ENCODE data around the gene LHX2.

The LHX2 gene

GRCh38 chr9:123998970-123999621 is 12.5 kb upstream of the LHX2 start:
- peaks cover 80% of the 10 kb centered on the region in 2 donors for H3K27me3 ChIP-seq (ENCODE audit: control insufficient read depth in 2 of 2, insufficient read depth in 2 of 2, low read length in 2 of 2)
- peak overlapping the region in 1 of 2 donors; percentile 37 for H3K4me3 ChIP-seq (ENCODE audit: low read length in 2 of 2)
- H3K27ac ChIP-seq (ENCODE audit: low read depth in 2 of 2, low read length in 2 of 2): no peak overlapping the region
- H3K9ac ChIP-seq (ENCODE audit: low read depth in 1 of 2, low read length in 2 of 2): no peak overlapping the region
- no peaks in the 10 kb centered on the region for H3K9me3 ChIP-seq (ENCODE audit: control insufficient read depth in 2 of 2, low read length in 2 of 2)
- no peaks in the 10 kb centered on the region for H3K36me3 ChIP-seq (ENCODE audit: control insufficient read depth in 2 of 2, insufficient read depth in 2 of 2, low read length in 2 of 2)
- peaks cover 0 to 5% of the 10 kb centered on the region in 2 donors for H3K4me1 ChIP-seq (ENCODE audit: control insufficient read depth in 2 of 2, insufficient read depth in 2 of 2, low read length in 2 of 2)

- H3K27ac ChIP-seq (ENCODE audit: low read depth in 2 of 2, low read length in 2 of 2): no peak overlapping the region
- H3K4me1 ChIP-seq (ENCODE audit: control insufficient read depth in 2 of 2, insufficient read depth in 2 of 2, low read length in 2 of 2): peaks cover 0 to 5% of the 10 kb centered on the region in 2 donors
- H3K27me3 ChIP-seq (ENCODE audit: control insufficient read depth in 2 of 2, insufficient read depth in 2 of 2, low read length in 2 of 2): peaks cover 80 to 82% of the 10 kb centered on the region in 2 donors
- H3K9ac ChIP-seq (ENCODE audit: low read depth in 1 of 2, low read length in 2 of 2): no peak overlapping the region
- H3K36me3 ChIP-seq (ENCODE audit: control insufficient read depth in 2 of 2, insufficient read depth in 2 of 2, low read length in 2 of 2): no peaks in the 10 kb centered on the region
- no peaks in the 10 kb centered on the region for H3K9me3 ChIP-seq (ENCODE audit: control insufficient read depth in 2 of 2, low read length in 2 of 2)
- no peak overlapping the region for H3K4me3 ChIP-seq (ENCODE audit: low read length in 2 of 2)
Measured at GRCh38 chr9:123999661-124000060, 11.9 kb upstream of the LHX2 start.

GRCh38 chr9:124000161-124000783 is 11.3 kb upstream of the LHX2 start:
- Histone ChIP-seq H3K36me3 (ENCODE audit: control insufficient read depth in 2 of 2, insufficient read depth in 2 of 2, low read length in 2 of 2) (no peaks in the 10 kb centered on the region), H3K4me1 (ENCODE audit: control insufficient read depth in 2 of 2, insufficient read depth in 2 of 2, low read length in 2 of 2) (peaks cover 0 to 5% of the 10 kb centered on the region in 2 donors), H3K27ac (ENCODE audit: low read depth in 2 of 2, low read length in 2 of 2) (no peak overlapping the region), H3K9me3 (ENCODE audit: control insufficient read depth in 2 of 2, low read length in 2 of 2) (no peaks in the 10 kb centered on the region), H3K4me3 (ENCODE audit: low read length in 2 of 2) (no peak overlapping the region), H3K27me3 (ENCODE audit: control insufficient read depth in 2 of 2, insufficient read depth in 2 of 2, low read length in 2 of 2) (peaks cover 85 to 87% of the 10 kb centered on the region in 2 donors), H3K9ac (ENCODE audit: low read depth in 1 of 2, low read length in 2 of 2) (no peak overlapping the region)

GRCh38 chr9:124000784-124001457 is 10.6 kb upstream of the LHX2 start:
- Histone ChIP-seq H3K27me3 (ENCODE audit: control insufficient read depth in 2 of 2, insufficient read depth in 2 of 2, low read length in 2 of 2) (peaks cover 85 to 87% of the 10 kb centered on the region in 2 donors), H3K9ac (ENCODE audit: low read depth in 1 of 2, low read length in 2 of 2) (no peak overlapping the region), H3K4me3 (ENCODE audit: low read length in 2 of 2) (no peak overlapping the region), H3K27ac (ENCODE audit: low read depth in 2 of 2, low read length in 2 of 2) (no peak overlapping the region), H3K9me3 (ENCODE audit: control insufficient read depth in 2 of 2, low read length in 2 of 2) (no peaks in the 10 kb centered on the region), H3K4me1 (ENCODE audit: control insufficient read depth in 2 of 2, insufficient read depth in 2 of 2, low read length in 2 of 2) (peaks cover 0 to 5% of the 10 kb centered on the region in 2 donors), H3K36me3 (ENCODE audit: control insufficient read depth in 2 of 2, insufficient read depth in 2 of 2, low read length in 2 of 2) (no peaks in the 10 kb centered on the region)

GRCh38 chr9:124001458-124001799 is 10.1 kb upstream of the LHX2 start:
- Histone ChIP-seq H3K36me3 (ENCODE audit: control insufficient read depth in 2 of 2, insufficient read depth in 2 of 2, low read length in 2 of 2) (no peaks in the 10 kb centered on the region), H3K9me3 (ENCODE audit: control insufficient read depth in 2 of 2, low read length in 2 of 2) (no peaks in the 10 kb centered on the region), H3K4me1 (ENCODE audit: control insufficient read depth in 2 of 2, insufficient read depth in 2 of 2, low read length in 2 of 2) (peaks cover 0 to 5% of the 10 kb centered on the region in 2 donors), H3K27ac (ENCODE audit: low read depth in 2 of 2, low read length in 2 of 2) (no peak overlapping the region), H3K9ac (ENCODE audit: low read depth in 1 of 2, low read length in 2 of 2) (no peak overlapping the region), H3K27me3 (ENCODE audit: control insufficient read depth in 2 of 2, insufficient read depth in 2 of 2, low read length in 2 of 2) (peaks cover 86 to 88% of the 10 kb centered on the region in 2 donors), H3K4me3 (ENCODE audit: low read length in 2 of 2) (no peak overlapping the region)

- Histone ChIP-seq H3K9ac (ENCODE audit: low read depth in 1 of 2, low read length in 2 of 2) (no peak overlapping the region), H3K4me1 (ENCODE audit: control insufficient read depth in 2 of 2, insufficient read depth in 2 of 2, low read length in 2 of 2) (peaks cover 0 to 5% of the 10 kb centered on the region in 2 donors), H3K4me3 (ENCODE audit: low read length in 2 of 2) (no peak overlapping the region), H3K9me3 (ENCODE audit: control insufficient read depth in 2 of 2, low read length in 2 of 2) (no peaks in the 10 kb centered on the region), H3K36me3 (ENCODE audit: control insufficient read depth in 2 of 2, insufficient read depth in 2 of 2, low read length in 2 of 2) (no peaks in the 10 kb centered on the region), H3K27ac (ENCODE audit: low read depth in 2 of 2, low read length in 2 of 2) (no peak overlapping the region), H3K27me3 (ENCODE audit: control insufficient read depth in 2 of 2, insufficient read depth in 2 of 2, low read length in 2 of 2) (peaks cover 86 to 88% of the 10 kb centered on the region in 2 donors)
Measured at GRCh38 chr9:124001866-124002525, 9.6 kb upstream of the LHX2 start.

GRCh38 chr9:124003636-124004349 is 7.8 kb upstream of the LHX2 start:
- H3K27ac ChIP-seq (ENCODE audit: low read depth in 2 of 2, low read length in 2 of 2): no peak overlapping the region
- no peak overlapping the region for H3K9ac ChIP-seq (ENCODE audit: low read depth in 1 of 2, low read length in 2 of 2)
- no peaks in the 10 kb centered on the region for H3K9me3 ChIP-seq (ENCODE audit: control insufficient read depth in 2 of 2, low read length in 2 of 2)
- peaks cover 85 to 87% of the 10 kb centered on the region in 2 donors for H3K27me3 ChIP-seq (ENCODE audit: control insufficient read depth in 2 of 2, insufficient read depth in 2 of 2, low read length in 2 of 2)
- H3K4me1 ChIP-seq (ENCODE audit: control insufficient read depth in 2 of 2, insufficient read depth in 2 of 2, low read length in 2 of 2): peaks cover 5 to 11% of the 10 kb centered on the region in 2 donors
- no peak overlapping the region for H3K4me3 ChIP-seq (ENCODE audit: low read length in 2 of 2)
- no peaks in the 10 kb centered on the region for H3K36me3 ChIP-seq (ENCODE audit: control insufficient read depth in 2 of 2, insufficient read depth in 2 of 2, low read length in 2 of 2)

- Histone ChIP-seq H3K27me3 (ENCODE audit: control insufficient read depth in 2 of 2, insufficient read depth in 2 of 2, low read length in 2 of 2) (peaks cover 90 to 91% of the 10 kb centered on the region in 2 donors), H3K36me3 (ENCODE audit: control insufficient read depth in 2 of 2, insufficient read depth in 2 of 2, low read length in 2 of 2) (no peaks in the 10 kb centered on the region), H3K9me3 (ENCODE audit: control insufficient read depth in 2 of 2, low read length in 2 of 2) (no peaks in the 10 kb centered on the region)
Measured at GRCh38 chr9:124004593-124004992, 7.0 kb upstream of the LHX2 start.

GRCh38 chr9:124005029-124005771 is 6.4 kb upstream of the LHX2 start:
- H3K9me3 ChIP-seq (ENCODE audit: control insufficient read depth in 2 of 2, low read length in 2 of 2): no peaks in the 10 kb centered on the region
- peaks cover 95 to 97% of the 10 kb centered on the region in 2 donors for H3K27me3 ChIP-seq (ENCODE audit: control insufficient read depth in 2 of 2, insufficient read depth in 2 of 2, low read length in 2 of 2)
- H3K9ac ChIP-seq (ENCODE audit: low read depth in 1 of 2, low read length in 2 of 2): no peak overlapping the region
- no peaks in the 10 kb centered on the region for H3K36me3 ChIP-seq (ENCODE audit: control insufficient read depth in 2 of 2, insufficient read depth in 2 of 2, low read length in 2 of 2)
- no peak overlapping the region for H3K4me3 ChIP-seq (ENCODE audit: low read length in 2 of 2)
- H3K27ac ChIP-seq (ENCODE audit: low read depth in 2 of 2, low read length in 2 of 2): no peak overlapping the region
- peaks cover 6 to 15% of the 10 kb centered on the region in 2 donors for H3K4me1 ChIP-seq (ENCODE audit: control insufficient read depth in 2 of 2, insufficient read depth in 2 of 2, low read length in 2 of 2)

More at GRCh38 chr9:124004593-124004992, 7.0 kb upstream of the LHX2 start:
- Histone ChIP-seq H3K27ac (ENCODE audit: low read depth in 2 of 2, low read length in 2 of 2) (no peak overlapping the region), H3K4me1 (ENCODE audit: control insufficient read depth in 2 of 2, insufficient read depth in 2 of 2, low read length in 2 of 2) (peaks cover 6 to 15% of the 10 kb centered on the region in 2 donors), H3K4me3 (ENCODE audit: low read length in 2 of 2) (no peak overlapping the region), H3K9ac (ENCODE audit: low read depth in 1 of 2, low read length in 2 of 2) (no peak overlapping the region)
